ENCODE measurements around the gene SSBP3.

SSBP3 gene

DNA sequence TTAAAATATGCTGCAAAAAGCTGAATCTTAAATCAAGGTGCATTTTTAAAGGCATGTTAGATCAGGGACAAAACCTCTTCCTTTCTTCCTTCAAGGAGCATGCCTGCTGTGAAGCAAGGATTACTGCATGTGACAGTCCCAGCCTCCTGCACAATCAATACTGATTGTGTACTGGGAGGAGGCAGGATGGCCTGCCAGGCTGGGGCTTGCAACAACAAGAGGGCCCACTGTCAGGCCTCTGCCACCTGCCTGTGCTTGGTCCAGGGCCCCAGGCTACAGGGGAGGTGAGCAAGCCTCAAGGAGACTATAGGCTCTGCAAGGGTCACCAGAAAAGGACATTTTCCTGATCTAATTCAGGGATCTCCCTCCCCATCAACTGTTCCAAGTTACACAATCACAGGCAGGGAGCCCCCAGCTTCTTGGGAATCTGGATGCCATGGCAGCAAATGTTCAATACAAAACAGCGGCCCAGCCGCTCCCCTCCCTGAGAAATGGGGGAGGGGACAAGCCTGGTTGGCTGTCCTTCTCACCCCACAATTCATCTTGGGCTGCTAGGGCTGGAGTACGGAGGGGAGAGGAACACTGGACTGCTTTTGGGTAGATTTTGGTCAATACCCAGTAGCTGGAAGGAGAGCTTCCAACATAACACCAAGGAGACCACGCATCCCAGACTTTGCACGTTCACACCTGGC is 76.7 kb downstream of the SSBP3 start:
- peak; percentile 82 for DNase-seq (ENCODE audit: low spot score)

DNA sequence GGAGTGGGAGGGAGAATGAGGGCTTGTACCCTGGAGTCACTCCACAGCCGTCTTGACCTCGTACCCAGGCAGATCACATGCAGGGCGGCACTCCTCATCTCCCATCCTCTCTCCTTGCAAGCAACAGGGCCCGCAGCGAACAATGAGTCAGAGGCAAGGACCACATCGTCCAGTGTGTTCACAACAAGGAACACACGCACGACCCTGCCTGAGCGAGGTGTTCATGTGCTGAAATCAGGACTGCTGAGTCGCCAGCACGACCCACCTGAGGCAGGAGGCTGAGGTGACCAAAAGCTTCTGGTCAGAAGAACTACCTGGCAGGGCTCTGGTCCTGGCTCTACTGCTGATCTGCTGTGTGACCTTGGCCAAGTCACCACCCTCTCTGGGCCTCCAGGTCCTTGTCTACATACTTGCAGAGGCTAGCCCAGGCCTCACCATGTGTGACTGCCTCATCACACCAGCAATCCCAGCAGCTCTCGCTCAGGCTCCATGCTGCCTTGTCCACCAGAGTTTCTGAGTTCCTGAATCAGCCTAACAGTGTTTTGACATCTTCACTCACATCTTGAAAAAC is 78.0 kb downstream of the SSBP3 start:
- no peak for DNase-seq (ENCODE audit: low spot score)

DNA sequence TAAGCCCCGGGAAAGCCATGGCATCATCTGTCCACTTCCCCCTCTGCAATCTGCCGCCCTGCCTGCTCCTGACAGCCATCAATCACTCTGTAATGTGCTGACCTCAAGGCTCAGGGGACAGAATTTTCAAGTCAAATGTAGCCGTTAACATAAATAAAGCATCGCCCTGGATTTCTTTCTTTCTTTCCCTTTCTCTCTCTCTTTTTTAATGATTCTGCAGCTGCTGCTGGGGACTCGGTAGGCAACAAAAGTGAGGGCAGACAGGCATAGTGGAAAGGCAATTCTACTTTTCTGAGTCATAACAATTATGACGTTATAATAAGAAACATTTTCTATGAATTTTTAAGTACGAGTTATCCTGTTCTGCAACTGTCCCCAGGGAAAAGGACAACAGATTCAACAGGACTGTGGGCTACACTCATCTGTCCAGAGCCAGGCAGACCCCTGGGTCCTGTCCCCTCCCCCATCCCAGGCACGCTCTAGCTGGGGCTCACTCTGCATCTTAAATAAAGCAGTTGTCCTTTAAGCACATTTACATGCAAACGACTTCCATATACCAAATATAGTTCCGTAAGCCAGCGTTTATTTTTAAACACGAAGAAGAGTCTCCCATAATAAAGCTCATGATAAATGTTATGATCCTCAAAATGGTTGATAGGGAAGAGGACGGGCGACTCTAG is 78.7 kb downstream of the SSBP3 start:
- DNase-seq (ENCODE audit: low spot score), result no peak

DNA sequence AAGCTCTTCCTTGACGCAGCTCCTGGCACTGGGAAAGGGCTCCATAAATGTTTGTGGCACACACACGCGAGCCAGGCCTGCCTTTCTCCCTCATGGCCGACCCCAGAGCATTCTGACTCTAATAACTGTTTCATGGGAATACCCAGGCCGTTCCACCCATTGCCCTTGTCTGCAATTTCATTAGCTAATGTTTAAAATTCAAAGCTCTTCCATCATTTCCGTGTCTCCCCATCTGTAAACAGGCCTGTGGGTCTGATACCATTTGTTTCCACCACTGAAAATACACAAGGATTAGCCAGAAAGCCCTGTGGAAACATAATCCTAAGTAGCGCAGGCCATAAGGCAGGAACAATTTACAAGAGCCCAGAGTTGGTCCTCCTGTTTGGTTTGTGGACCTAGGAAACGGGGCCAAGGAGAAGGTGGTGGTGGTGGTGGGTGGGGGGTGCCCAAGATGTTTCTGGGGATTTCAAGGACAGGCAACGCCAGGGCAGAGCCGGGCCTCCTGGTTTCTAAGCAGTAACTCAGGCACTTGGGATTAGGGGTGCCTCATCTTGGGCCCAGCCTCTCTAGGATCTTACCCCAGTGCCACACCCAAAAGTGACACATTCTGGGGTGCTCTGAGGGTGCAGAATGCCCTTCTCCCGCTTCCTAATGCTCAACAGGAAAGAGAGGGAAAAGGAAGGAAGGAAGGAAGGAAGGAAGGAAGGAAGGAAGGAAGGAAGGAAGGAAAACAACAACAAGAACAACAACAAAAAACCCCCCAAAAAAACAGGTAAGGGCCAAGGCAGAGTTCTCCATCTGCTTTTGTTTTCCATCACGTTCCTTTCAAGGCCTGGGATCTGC is 79.4 kb downstream of the SSBP3 start:
- DNase-seq (ENCODE audit: low spot score), result no peak

DNA sequence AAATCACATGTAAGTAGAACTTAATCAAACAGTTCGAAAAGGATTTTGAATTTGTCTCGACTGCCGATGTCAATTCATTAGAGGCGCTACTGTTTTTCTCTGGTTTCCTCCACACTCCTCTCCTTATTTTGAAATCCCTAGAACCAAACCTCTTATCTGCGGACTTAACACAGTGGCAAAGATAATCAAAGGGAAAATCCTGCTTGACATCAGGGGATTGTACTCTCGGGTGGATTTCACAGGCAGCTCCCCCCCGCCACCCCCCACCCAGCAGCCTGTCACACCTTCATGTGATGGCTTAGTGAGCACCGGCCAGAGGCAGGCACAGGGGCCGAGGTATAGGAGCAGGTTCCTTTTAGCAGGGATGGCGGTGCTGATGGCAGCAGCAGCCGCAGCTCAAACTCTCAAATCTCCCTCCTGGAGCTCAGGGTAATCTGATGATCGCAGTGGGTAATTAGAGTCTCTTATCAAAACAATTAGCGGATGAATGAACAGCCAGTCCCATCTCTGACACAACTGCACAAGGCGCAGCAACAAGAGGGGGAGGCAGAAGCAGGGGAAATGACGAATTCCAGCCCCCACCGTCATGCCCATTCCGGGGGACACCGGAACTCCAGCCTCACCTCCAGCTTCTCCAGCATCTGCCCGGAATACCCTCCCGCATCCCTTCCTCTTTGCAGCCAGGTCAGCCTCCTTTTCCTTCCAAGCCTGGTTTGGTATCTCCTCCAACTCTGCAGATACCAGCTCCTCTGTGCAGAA is 80.3 kb downstream of the SSBP3 start:
- no peak for DNase-seq (ENCODE audit: low spot score)

DNA sequence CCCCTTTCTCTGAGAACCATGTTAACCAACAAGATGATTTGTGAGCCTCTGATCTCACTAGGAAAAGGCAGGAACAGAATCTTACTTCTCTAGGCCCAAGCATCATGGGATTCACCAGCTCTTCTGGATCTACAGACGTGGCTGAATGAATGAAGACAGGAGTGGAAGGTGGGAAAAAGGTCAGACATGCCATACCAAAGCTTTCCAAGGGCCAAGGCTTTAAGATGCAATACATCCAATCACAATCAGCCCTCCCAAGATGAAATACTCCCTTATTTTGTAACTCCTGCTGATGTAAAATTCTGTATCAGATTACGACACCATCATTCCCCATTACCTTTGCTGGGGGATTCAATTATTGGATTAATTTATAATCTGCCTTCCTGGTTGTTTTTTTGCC is 80.9 kb downstream of the SSBP3 start:
- no peak for DNase-seq (ENCODE audit: low spot score)

DNA sequence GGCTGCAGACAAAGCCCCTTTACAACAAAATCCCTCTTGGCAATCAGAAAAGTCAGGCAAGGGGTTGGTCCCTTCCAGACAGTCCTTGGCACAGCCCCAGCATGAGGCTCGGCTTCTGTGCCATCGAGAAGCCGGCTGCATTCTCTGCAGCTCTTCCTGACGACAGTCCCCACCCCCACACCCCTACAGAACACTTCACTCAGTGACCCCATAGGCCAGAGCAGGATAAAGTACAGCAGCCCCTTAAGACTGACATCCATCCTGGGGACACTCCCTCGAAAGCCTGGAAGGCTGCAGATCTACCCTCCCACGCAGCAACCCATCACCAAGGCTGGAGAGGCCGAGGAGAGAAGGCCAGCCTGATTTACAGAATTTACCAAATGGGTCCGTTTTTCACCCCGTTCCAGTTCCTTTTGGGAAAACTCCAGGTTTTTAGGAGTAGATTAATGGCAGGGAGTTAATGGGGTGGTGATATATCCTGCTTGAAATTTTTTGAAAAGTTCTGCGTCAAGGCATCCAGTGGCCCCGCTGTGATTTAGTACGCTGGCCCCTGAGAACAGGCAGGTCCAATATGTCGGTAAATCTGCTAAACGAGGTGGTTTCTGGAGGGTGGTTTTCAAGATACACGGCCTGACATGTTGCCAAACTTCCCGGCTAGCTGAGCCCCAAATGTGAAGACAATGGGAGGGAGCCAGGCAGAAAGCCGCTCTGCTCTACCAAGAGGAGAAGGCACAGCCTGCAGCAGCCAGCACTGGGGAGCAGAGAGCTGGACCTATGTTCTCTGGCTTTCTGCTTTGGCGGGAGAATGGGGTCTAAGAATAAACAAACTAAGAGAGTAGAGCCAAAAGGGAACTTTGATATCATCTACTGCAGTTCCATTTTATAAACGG is 81.7 kb downstream of the SSBP3 start:
- peak; percentile 64 for DNase-seq (ENCODE audit: low spot score)

DNA sequence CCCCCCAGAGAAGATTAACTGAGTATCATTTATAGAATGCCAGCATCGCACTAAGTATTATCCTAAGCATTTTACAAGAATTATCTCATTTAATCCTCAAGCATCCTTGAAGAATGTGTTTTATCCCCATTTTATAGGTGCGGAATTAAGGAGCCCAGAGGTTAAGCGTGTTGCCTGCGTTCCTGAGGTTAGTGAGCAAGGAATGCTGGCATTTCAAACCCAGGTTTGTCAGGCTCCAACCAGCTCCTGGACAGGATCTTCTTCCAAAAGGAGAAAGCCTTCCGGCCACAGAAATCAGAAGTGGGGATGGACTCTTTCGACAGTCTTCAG is 82.3 kb downstream of the SSBP3 start:
- no peak for DNase-seq (ENCODE audit: low spot score)

DNA sequence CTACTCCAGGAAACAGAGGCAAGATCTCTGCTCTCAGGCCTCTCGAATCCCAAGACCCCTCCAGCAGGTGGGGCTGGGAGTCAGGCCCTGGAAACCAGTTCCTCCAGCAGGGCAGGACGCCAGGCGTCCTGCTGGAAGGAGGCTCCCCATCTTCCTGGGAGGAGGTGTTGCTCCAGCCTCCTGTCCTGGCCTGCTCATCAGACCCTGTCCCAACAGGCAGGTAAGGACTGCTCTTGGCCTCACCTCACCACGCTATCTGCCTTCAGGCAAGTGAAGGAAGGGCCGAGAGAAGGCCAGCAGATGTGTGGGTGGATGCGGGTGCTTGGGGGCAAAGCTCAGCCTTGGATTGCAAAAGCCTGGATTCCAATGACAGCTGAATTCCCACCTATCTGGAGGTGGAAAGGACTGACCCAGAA is 82.9 kb downstream of the SSBP3 start:
- no peak for DNase-seq (ENCODE audit: low spot score)

DNA sequence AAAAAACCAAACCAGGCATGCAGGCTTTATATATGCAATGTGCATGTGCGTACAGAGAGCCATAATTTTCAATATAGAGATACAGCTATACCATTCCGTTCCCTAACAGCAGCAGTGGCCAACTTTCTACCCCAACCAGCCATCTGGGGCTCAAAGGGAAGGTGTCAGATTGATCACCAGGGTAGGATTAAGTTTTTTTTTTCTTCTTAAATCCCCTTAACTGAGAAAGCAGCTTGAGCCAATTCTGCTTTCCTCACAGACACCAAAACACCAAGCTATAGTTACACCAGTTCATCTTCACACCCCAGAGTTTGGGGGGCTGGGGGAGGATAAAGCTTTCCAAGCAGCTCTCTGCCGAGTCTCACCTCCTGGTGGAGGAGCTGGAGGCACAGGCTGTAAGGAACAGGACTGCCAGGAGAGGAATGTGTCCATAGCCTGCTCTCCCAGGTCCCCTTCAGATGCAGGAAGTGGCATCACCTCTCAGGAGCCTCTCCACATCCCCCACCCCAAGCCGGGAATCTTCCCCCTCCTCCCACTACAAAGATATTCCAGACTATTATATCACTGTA is 87.9 kb downstream of the SSBP3 start:
- no peak for DNase-seq (ENCODE audit: low spot score)

DNA sequence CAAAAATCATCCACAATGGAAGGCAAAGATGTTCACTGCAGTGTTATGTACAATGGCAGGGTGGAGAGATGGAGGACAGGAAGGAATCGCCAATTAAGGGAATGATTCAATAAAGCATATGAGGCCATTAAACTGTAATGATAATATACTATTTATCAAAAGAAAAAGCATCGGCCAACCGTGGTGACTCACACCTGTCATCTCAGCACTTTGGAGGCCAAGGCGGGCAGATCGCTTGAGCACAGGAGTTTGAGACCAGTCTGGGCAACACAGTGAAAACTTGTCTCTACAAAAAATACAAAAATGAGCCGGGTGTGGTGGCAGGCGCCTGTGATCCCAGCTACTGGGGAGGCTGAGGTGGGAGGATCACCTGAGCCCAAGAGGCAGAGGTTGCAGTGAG is 89.1 kb downstream of the SSBP3 start:
- DNase-seq (ENCODE audit: low spot score), result no peak

DNA sequence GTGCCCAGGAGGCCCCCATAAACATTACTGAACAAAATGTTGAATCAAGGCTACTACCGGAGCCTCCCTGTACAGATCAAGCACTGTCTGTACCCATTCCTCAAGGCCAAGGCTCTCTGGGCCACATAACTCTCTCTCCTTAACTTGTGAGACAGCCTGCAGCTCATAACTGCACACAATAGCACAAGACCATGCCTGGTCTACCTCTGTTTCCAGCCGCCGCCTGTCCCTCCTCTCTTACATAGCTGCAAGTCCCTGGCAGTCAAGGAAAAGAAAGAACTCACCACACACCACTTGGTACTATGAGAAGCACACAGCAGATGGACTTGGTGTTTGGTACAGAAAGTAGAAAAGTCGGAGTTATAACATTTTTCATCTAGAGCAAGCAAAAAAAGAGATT is 91.1 kb downstream of the SSBP3 start:
- DNase-seq (ENCODE audit: low spot score), result no peak

DNA sequence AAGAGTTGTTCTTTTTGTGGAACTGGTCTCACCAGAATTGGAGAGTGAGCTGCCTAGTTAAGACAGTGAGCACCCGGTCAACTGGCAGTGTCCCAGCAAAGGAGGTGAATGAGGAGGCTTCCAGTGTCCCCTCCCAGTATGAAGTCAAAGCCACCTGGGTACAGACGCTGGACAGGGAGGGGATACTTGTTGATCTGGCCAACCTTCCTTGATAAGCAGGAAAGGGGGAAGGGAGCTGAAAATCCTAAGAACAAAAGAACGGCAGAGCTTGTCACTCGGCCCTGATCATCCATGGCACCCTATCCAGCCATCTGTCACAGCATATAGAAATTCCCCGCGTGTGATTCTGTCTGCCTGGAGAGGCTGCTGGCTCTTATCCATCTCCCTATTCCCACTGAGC is 91.5 kb downstream of the SSBP3 start:
- DNase-seq (ENCODE audit: low spot score), result no peak

DNA sequence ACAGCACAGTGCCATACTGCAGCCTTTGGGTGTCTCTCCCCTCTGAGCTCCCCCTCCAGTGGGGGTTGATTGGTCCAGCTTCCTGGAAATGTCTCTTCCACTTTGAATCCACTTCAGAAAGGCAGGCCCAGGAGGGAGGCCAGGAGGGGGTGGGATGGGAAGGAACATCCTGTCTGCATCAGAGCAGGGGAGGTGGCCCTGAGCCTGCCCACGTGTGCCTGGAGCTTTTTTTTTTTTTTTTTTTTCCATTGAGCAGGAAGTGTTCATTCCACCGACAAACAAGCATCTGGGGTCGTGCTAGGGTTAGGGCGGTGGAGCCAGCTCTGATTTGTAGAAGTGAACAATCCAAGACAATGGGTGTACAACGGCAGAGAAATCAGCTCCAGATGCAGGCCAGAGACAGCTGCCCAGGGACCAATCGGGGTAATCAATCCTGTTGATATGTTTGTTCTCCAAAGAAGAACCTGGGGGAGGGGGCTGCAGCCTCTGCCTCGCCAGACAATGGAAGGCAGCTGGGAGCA is 93.3 kb downstream of the SSBP3 start:
- DNase-seq (ENCODE audit: low spot score), result no peak

DNA sequence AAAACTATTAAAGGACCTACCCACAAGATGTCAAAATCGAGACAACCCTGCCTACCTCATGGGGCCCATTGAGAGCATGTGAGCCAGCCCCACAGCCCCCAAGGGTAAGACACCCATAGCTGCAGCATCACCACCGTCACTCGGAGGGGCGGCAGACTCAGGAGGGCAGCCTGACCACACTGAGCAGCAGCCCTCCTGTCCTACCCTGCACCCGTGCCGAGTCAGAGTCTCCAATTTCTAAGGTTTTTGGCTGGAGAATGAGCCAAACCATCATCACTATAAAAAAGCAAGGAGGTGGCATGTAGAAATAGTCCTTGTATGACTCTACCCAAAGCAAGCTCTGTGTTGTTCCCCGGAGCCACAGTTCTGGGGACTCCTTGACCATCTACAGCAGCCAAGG is 94.7 kb downstream of the SSBP3 start:
- DNase-seq (ENCODE audit: low spot score), result no peak

DNA sequence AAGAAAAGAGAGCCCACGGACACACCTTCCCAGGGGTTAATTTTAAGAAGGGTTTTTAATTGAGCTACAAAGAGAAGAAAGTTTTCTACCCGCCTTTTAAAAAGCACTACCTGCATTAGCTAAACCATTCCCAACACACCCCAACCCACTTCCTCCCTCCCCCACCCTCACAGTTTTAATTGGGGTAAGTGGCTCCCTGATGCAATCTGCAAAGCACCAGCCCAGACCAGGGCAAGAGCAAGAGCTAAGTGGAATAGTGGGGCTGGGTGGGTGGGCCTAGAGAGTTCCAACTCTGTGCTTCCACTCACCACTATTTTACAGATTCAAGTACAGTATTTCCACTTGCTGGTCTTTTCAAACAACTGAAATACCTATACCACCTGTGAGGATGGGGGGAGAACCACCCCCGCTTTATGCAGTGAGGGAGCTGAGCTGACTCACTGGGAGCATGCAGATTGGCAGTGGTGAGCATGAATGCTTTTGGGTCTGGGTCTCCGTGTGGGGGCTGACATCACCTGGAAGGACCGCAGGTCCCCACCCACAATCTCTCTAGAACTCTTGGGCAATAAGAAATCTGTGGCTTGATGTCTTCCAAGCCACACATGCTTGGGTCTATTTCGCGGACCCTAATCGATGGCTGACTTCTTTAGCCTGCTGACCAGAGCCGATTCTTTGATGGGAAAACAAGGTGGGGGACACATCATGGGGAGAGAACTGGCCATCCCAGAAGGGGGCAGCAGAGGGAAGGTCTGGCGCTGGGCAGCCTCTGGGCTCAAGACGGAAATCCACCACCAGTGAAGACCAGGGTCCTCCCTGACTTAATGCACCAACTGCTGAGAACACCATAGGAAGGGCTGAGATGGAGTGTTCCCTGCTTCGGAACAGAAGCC is 95.5 kb downstream of the SSBP3 start:
- peak; percentile 63 for DNase-seq (ENCODE audit: low spot score)

DNA sequence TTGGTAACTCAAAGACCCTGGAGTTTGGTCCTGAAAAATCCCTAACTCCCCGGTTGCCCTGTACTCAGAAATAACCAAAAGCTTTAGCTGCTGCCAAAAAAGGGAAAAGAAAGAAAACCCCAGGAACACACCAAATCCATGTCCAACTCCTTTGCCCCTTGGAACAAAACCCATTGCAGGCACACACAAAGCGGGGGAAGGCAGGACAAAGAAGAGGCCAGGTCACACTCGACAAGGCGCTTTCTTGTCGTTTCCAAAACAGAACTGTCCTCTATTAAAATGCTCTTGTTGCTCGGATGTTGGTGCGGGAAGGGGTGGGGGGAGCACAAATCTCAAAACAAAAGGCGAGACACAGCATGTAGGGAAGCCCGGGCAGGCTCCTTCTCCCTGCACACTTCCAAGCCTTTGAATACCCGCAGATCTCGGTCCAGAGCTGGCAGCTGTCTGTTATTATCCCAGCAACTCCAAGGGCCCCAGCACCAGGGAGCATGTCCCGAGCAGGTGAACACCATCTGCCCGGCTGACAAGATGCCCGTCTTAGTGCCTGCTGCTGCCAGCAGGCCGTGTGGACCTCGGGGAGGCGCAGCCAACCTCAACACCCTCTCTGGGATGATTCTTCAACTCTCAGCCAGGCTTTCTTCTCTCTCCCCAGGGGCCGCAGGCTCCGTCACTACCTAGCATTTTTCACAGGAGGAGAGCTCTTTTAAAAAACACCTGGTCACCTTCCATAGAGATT is 96.4 kb downstream of the SSBP3 start:
- DNase-seq (ENCODE audit: low spot score), result peak; percentile 71

DNA sequence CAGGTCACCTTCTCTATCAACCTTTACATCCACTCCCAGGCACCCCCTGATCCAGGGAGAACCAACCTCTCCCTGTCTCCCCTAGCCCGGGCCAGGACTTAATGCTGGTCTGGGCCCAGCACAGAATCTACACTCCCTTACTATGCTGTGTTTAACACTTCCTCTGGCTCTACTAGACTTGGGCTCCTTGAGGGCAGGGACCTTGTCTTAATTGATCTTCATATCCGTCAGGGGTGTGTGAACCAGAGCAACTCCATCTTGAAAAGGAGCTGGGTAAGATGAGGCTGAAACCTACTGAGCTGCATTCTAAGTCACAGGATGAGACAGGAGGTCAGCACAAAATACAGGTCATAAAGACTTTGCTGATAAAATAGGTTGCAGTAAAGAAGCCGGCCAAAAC is 98.9 kb downstream of the SSBP3 start:
- no peak for DNase-seq (ENCODE audit: low spot score)

All from Ammon's horn (tissue), 1 donor.